GM19193 (cell line): ENCODE data around the gene EFCAB5.

Experiments used
- POLR2A ChIP-seq: IDR thresholded peaks from 4 replicates; pipeline ENCODE4 v1.6.1; 2011; ENCODE audit not compliant: insufficient read depth, insufficient read length; ENCODE audit errors: extremely low read depth

Gene EFCAB5

DNA sequence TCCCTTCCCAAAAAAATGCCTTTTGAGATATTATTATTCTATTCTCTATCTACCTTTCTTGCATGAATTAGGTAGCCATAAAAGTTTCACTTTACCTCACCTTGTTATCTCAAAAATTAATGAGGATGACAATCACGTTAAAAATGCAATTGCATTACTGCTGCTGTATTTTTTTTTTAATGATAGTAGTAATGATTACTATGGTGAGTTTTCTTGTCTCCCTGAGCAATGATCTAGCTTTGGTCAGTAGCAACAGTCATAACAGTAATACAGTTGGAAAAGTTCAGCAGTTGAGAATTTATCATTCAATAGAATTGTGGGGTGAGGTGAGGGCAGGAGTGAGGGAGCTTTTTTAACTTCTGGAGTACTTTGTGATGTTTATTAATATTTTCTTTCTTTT lies at the start of gene EFCAB5:
Gene EFCAB5 (plus strand): TSS at position 301 of the 400 bp plus-strand sequence. CDS start 163 bp downstream, outside the sequence.
- no peak for TF ChIP-seq POLR2A

- TF ChIP-seq POLR2A = no peak
These were observed 49.2 kb upstream of the EFCAB5 start for GRCh38 chr17:29892201-29892600.

DNA sequence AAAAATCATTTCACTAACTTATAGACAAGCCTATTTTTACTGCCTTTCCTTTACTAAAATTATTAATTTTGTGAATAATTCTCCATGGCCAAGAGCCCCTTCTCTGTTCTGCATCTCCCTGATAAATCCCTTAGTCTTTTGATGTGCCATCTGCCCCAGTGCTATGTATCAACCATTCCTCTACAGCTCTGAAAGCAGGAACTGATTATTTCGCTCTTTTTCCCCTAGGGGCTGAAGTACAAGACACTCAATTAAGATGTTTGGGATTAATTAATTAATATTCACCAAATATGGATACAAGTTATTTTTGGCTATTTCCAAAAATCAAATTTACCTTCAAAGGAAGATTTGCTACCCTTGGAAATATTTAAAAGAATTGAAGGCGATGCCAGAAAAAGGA lies 38.0 kb upstream of the EFCAB5 start:
- TF ChIP-seq POLR2A = no peak

DNA sequence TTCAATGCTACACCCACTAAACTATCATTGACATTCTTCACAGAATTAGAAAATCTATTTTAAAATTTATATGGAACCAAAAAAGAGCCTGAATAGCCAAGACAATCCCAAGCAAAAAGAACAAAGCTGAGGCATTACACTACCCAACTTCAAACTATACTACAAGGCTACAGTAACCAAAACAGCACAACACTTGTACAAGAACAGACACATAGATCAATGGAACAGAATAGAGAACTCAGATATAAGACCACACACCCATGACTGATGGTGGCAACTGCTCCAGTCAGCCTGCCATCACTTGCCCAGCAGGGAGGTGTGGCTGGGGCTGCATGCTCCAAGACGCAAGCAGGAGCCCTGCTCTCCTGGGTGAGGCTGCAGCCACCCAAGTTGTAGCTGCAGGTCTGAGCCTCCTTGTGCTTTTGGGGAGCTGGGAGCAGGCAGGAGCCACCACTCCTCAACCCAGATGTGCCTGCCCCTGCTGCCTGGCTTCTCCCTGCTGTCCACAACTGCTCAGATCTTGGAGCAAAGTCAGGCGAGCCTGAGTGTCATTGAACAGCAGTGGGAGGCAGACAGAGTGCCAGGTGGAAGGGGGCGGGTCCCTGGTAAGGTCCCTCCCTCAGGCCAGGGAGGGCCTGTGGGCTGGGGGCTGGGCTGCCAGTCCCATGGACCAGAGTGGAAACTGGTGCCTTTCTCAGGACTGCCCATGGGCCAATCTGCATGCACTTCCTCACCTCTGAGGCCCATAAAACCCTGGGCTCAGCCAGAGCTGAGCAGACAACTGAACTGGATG lies 36.2 kb upstream of the EFCAB5 start:
- no peak for TF ChIP-seq POLR2A

GRCh38 chr17:29905879-29906167 lies 35.6 kb upstream of the EFCAB5 start:
- no peak for TF ChIP-seq POLR2A

DNA sequence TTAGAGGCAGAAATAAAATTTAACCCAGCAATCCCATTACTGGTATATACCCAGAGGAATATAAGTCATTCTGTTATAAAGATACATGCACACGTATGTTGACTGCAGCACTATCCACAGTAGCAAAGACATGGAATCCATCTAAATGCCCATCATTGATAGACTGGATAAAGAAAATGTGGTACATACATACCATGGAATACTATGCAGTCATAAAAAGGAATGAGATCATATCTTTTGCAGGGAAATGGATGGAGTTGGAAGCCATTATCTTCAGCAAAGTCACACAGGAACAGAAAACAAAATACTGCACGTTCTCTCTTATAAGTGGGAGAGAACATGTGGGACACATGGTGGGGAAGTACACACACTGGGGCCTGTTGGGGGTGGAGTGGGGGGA lies 34.5 kb upstream of the EFCAB5 start:
- no peak for TF ChIP-seq POLR2A

- no peak for TF ChIP-seq POLR2A
These were observed 32.0 kb upstream of the EFCAB5 start for GRCh38 chr17:29909236-29910003.

- TF ChIP-seq POLR2A = no peak
These were observed 29.7 kb upstream of the EFCAB5 start for GRCh38 chr17:29911641-29912177.

DNA sequence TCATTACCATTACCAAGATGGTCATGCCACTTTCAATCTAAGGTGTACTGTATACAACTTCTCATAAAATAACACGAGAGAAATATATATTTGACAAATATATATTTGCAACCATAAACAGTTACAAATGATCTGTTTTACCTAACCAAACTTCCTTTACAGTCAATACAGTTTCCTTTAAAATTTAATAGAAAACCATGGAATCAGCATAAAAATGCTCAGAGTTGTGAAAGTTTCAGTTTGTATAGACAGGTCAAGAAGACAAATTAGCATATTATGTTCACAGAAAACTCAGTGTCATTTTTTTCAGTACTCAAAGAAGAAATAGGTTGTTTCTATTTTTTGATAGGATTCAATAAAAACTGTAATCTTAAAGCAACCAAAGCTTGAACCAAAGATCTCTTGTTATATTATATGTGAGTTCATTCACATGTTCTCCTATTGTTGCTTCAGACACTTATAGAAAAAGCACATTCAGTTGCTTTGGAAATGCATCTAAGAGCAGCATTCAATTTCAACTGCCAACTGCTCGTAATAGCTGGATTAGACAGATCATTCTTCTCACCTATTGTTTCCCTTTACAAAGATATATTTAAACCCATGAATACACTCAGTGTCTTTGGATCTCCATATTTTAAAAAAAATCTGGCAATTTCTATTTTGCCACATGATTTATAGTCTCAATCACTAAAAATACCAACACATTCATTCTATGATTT lies 26.5 kb upstream of the EFCAB5 start:
- no peak for TF ChIP-seq POLR2A

- TF ChIP-seq POLR2A = no peak
These were observed 23.4 kb upstream of the EFCAB5 start for GRCh38 chr17:29918016-29918415.

- no peak for TF ChIP-seq POLR2A
These were observed 22.2 kb upstream of the EFCAB5 start for GRCh38 chr17:29918922-29919856.

DNA sequence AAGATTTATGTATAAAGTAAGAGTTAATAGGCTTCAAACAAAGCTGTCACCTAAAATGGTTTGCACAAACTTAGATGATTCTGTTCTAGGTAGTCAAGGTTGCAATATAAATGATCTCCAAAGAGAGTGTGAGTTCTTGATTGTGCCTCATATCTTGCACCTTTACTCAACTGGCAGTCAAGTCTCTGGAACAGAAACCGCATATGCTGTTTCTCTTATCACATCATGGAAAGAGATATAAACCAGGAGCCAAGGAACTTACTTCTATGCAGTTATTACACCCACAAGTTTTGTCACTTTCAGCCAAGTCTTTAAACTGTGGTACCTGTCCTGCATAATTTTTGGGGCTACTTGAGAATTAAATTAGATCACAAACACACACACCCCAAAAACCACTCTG lies 16.6 kb upstream of the EFCAB5 start:
- no peak for TF ChIP-seq POLR2A

DNA sequence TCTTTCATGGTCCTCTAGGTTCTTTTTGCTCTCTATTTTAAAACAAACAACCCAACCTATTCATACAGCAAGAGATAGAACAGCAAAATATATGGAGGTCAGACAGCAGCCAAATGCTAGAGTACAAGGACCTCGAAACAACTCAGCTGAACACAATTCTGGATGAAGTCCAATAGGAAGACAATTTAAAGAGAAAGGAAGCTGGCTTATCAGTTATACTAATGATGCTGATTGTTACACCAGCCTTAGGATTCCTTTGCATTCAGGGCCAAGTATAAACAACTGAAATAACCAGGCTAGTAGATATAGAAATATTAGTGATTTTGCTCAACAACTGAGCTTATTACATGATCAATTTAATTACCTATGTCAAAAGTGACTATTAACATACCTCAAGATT lies 13.9 kb upstream of the EFCAB5 start:
- TF ChIP-seq POLR2A = no peak

DNA sequence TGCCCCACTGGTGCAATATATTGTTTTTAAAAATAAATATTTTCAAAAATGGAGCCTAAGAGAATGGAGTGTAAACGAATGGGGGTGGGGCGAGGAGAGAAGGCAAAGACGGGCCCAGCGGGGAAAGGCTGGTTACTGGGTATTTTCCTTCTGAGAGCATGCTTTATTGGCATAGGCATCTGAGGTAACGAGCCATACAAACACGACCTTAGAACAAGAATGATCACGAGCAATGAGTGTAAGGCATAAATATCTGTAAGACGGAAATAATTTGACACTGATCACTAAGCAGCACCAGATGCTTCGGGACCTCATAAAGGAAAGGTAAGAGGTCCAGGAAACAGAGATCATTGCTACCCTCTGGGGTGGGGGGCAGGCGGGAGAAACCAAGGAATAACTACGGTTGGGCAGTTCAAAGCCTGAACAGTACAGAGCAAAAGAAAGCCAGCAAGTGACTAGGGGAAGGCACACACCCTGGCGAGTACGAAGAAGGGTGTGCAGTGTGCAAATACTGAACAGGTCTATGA lies 12.4 kb upstream of the EFCAB5 start:
- no peak for TF ChIP-seq POLR2A
